A673 (cell line): ENCODE results near the gene MAGI1.

Source experiments
- EZH2 ChIP-seq: fragments of 200-600 bp; sonication (generic); IDR thresholded peaks from 2 replicates; pipeline ENCODE4 v1.6.1; 2017; ENCODE audit warnings: borderline replicate concordance, low read depth, mild to moderate bottlenecking, mixed read lengths, antibody characterized with exemption, low read length; ENCODE audit not compliant: poor library complexity, severe bottlenecking
- TF ChIP-seq, protein P1 (sequence below): fragments of 300-800, 200-600 bp; sonication (generic); conservative IDR thresholded peaks from 2 replicates; pipeline ENCODE4 v1.5.1; 2017; ENCODE audit warnings: low read depth, mild to moderate bottlenecking, antibody characterized with exemption, low read length, moderate library complexity, mixed read lengths

DNA sequence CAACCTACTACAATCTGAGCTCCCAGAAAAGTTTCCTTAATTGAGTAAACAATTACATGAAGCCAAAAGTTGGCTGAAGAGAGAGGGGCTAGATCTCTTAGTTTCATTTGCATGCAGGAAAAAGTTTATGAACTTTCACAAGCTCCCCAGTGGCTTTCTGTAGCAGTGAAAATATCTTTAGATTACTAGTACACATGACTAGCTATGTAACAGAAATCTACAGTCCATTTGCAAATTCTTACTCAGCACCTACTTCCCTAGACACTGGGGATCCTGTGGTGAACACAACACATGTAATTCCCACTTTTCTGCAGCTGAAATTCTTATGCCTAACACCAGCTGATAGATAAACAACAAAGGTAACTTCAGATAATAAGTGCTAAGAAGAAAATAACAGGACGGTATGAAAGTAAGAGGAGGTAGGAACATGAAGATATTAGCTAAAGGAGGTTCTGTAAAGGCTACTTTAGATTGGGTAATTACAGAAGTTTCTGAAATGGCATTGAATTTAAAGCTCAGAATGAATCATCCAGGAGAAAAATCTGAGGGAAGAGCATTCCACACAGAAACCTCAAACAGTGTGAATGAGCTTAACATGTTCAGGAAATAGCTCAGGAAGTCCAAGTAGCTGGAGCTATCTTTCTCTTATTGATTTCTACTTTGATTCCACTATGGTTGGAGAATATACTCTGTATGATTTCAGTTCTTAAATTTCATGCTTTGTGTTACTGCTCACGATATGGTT is 204.8 kb downstream of the MAGI1 start:
- TF ChIP-seq, protein P1, sequence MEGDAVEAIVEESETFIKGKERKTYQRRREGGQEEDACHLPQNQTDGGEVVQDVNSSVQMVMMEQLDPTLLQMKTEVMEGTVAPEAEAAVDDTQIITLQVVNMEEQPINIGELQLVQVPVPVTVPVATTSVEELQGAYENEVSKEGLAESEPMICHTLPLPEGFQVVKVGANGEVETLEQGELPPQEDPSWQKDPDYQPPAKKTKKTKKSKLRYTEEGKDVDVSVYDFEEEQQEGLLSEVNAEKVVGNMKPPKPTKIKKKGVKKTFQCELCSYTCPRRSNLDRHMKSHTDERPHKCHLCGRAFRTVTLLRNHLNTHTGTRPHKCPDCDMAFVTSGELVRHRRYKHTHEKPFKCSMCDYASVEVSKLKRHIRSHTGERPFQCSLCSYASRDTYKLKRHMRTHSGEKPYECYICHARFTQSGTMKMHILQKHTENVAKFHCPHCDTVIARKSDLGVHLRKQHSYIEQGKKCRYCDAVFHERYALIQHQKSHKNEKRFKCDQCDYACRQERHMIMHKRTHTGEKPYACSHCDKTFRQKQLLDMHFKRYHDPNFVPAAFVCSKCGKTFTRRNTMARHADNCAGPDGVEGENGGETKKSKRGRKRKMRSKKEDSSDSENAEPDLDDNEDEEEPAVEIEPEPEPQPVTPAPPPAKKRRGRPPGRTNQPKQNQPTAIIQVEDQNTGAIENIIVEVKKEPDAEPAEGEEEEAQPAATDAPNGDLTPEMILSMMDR, result no peak
- no peak for TF ChIP-seq EZH2
